Gastrocnemius medialis (tissue), 4 donors: Measurements from ENCODE around the gene DNAJA3.

Experiments used
- CTCF ChIP-seq, 5 experiments: fragments of 450-650 bp in 3 of 5; fragments of 200-600 bp in 2 of 5; sonication (generic) in 2 of 5; IDR thresholded peaks in 4 of 5; conservative IDR thresholded peaks in 1 of 5; 1 replicate in 4 of 5; 2 replicates in 1 of 5; pipeline ENCODE4 v1.5.1; 2016 to 2019; ENCODE audit warnings: antibody characterized with exemption in 5 of 5, mild to moderate bottlenecking in 3 of 5, moderate library complexity in 3 of 5
- POLR2A ChIP-seq, 2 donors: fragments of 450-650 bp; IDR thresholded peaks; one replicate each; pipeline ENCODE4 v1.6.1; 2017; ENCODE audit warnings: antibody characterized with exemption in 2 of 2, mild to moderate bottlenecking in 2 of 2, moderate library complexity in 2 of 2

- TF ChIP-seq POLR2A (IDR thresholded peaks at IDR 0.05) (no peak), CTCF (IDR thresholded peaks at IDR 0.05 in 4 of 5, conservative IDR thresholded peaks at IDR 0.05 in 1 of 5) (no peak)
These were observed 79.9 kb downstream of the DNAJA3 start for GRCh38 chr16:4505356-4506147.
